ENCODE measurements around the gene HADH.
"Not testable (repeated sequence)": the region's sequence is repeated elsewhere in the genome, so short reads cannot be mapped to it uniquely, and the experiment has no call there.

The HADH gene

GRCh38 chr4:107996949-107997788, 7.5 kb downstream of the HADH start:
- DNase-seq (ENCODE audit: low spot score): no peak

GRCh38 chr4:107997794-107998193, 8.1 kb downstream of the HADH start:
- DNase-seq (ENCODE audit: low spot score): no peak

GRCh38 chr4:107999932-108000539, 10.3 kb downstream of the HADH start:
- no peak for DNase-seq (ENCODE audit: low spot score)

- no peak for DNase-seq (ENCODE audit: low spot score)
These were observed 11.9 kb downstream of the HADH start for GRCh38 chr4:108001540-108002135.

- no peak for DNase-seq (ENCODE audit: low spot score)
These were observed 14.4 kb downstream of the HADH start for GRCh38 chr4:108003982-108004515.

GRCh38 chr4:108004646-108005045, 15.0 kb downstream of the HADH start:
- no peak for DNase-seq (ENCODE audit: low spot score)

- no peak for DNase-seq (ENCODE audit: low spot score)
These were observed 16.1 kb downstream of the HADH start for GRCh38 chr4:108005807-108006206.

- DNase-seq (ENCODE audit: low spot score): no peak
These were observed 16.7 kb downstream of the HADH start for GRCh38 chr4:108006361-108006760.

- DNase-seq (ENCODE audit: low spot score): no peak
These were observed 18.3 kb downstream of the HADH start for GRCh38 chr4:108007984-108008383.

- DNase-seq (ENCODE audit: low spot score): no peak
These were observed 19.0 kb downstream of the HADH start for GRCh38 chr4:108008721-108009120.

GRCh38 chr4:108010167-108010566, 20.5 kb downstream of the HADH start:
- no peak for DNase-seq (ENCODE audit: low spot score)

- not testable (repeated sequence) for DNase-seq (ENCODE audit: low spot score)
These were observed 22.7 kb downstream of the HADH start for GRCh38 chr4:108012382-108012781.

GRCh38 chr4:108013327-108013726, 23.6 kb downstream of the HADH start:
- DNase-seq (ENCODE audit: low spot score): no peak

- DNase-seq (ENCODE audit: low spot score): no peak
These were observed 24.3 kb downstream of the HADH start for GRCh38 chr4:108013955-108014354.

GRCh38 chr4:108018040-108018883, 28.6 kb downstream of the HADH start:
- peak; percentile 78 for DNase-seq (ENCODE audit: low spot score)

GRCh38 chr4:108018884-108019187, 29.1 kb downstream of the HADH start:
- DNase-seq (ENCODE audit: low spot score): no peak

GRCh38 chr4:108024085-108024877, 34.6 kb downstream of the HADH start:
- DNase-seq (ENCODE audit: low spot score): no peak

- no peak for DNase-seq (ENCODE audit: low spot score)
These were observed 35.1 kb downstream of the HADH start for GRCh38 chr4:108024878-108025165.

- DNase-seq (ENCODE audit: low spot score): no peak
These were observed 39.5 kb downstream of the HADH start for GRCh38 chr4:108029016-108029720.

GRCh38 chr4:108029731-108030130, 40.0 kb downstream of the HADH start:
- no peak for DNase-seq (ENCODE audit: low spot score)

- DNase-seq (ENCODE audit: low spot score): no peak
These were observed 40.6 kb downstream of the HADH start for GRCh38 chr4:108030332-108030731.

Data from hematopoietic multipotent progenitor cell treated with erythropoietin and hydrocortisone succinate and interleukin-3 and kit ligand, for 15 days (in vitro differentiated cells).